LNCAP (cell line): ENCODE results near the gene TBC1D2.

Experiments used
- TF ChIP-seq, protein P1 (sequence below): fragments of 450-650 bp; IDR thresholded peaks from 2 replicates; pipeline ENCODE4 v1.5.1; 2017; ENCODE audit warnings: mild to moderate bottlenecking

Gene TBC1D2

DNA sequence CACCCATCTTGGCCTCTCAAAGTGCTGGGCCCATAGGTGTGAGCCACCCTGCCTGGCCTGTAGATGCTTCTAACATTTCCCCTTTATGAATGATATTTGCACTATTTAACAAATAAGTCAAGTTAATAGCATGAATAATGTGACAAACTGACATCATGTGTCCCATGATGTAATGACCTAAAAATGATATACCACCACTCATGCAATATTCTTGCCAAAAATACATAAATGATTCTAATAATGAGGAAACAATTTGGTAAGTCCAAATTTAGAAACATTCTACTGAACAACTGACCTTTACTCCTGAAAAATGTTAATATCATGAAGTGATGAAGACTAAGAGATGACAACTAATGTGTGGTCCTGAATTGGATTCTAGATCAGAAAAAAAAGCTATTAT, 102.9 kb downstream of the TBC1D2 start:
- TF ChIP-seq, protein P1, sequence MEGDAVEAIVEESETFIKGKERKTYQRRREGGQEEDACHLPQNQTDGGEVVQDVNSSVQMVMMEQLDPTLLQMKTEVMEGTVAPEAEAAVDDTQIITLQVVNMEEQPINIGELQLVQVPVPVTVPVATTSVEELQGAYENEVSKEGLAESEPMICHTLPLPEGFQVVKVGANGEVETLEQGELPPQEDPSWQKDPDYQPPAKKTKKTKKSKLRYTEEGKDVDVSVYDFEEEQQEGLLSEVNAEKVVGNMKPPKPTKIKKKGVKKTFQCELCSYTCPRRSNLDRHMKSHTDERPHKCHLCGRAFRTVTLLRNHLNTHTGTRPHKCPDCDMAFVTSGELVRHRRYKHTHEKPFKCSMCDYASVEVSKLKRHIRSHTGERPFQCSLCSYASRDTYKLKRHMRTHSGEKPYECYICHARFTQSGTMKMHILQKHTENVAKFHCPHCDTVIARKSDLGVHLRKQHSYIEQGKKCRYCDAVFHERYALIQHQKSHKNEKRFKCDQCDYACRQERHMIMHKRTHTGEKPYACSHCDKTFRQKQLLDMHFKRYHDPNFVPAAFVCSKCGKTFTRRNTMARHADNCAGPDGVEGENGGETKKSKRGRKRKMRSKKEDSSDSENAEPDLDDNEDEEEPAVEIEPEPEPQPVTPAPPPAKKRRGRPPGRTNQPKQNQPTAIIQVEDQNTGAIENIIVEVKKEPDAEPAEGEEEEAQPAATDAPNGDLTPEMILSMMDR = no peak

DNA sequence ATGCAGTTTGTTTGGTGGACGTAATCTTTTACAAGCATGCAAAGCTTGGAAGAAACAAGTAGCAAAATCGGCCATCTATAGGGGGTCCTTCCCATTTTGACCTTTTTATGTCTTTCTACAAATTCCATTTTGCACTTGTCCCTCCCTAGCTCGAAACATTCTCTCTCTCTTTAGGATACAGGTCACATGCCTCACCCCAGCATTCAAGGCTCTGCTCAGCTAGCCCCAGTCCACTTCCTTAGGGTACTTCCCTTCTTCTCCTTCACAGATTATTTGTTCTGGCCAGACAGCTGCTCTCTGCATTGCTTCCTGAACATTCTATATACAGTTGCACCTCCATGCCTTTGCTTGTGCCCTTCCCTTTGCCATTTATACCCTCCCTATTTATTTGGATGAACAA, 104.7 kb downstream of the TBC1D2 start:
- TF ChIP-seq, protein P1 = no peak

DNA sequence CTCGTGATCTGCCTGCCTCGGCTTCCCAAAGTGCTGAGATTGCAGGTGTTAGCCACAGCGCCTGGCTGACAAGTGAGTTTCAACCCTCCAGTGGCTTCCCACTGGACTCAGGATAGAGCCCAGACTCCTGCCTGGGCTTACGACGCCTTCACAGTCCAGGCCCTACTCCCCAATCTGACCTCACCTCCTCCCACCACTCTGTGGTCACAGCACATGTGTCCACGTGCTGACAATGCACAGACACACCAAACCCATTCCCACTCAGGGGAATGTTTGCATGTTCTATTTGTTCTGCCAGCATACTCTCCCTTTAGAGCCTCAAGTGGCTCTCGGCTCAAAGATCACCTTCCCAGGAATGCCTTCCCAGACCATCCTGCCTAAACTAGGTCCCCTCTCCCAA, 105.3 kb downstream of the TBC1D2 start:
- TF ChIP-seq, protein P1 = no peak

DNA sequence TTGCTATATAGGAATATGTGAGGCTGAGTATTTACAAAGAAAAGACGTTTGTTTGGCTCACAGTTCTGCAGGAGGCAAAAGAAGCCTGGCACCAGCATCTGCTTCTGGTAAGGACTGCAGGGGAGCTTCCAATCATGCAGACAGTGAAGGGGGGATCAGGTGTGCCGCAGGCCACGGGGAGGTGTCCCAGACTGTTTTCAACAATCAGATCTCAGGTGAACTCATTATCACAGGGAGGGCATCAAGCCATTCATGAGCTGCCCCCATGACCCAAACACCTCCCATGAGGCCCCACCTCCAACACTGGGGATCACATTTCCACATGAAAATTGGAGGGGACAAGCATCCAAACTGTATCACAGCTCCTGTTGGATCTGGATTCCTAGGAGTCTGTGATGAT, 106.0 kb downstream of the TBC1D2 start:
- TF ChIP-seq, protein P1 = no peak
